ENCODE measurements around the gene MYL11.

Gene MYL11

DNA sequence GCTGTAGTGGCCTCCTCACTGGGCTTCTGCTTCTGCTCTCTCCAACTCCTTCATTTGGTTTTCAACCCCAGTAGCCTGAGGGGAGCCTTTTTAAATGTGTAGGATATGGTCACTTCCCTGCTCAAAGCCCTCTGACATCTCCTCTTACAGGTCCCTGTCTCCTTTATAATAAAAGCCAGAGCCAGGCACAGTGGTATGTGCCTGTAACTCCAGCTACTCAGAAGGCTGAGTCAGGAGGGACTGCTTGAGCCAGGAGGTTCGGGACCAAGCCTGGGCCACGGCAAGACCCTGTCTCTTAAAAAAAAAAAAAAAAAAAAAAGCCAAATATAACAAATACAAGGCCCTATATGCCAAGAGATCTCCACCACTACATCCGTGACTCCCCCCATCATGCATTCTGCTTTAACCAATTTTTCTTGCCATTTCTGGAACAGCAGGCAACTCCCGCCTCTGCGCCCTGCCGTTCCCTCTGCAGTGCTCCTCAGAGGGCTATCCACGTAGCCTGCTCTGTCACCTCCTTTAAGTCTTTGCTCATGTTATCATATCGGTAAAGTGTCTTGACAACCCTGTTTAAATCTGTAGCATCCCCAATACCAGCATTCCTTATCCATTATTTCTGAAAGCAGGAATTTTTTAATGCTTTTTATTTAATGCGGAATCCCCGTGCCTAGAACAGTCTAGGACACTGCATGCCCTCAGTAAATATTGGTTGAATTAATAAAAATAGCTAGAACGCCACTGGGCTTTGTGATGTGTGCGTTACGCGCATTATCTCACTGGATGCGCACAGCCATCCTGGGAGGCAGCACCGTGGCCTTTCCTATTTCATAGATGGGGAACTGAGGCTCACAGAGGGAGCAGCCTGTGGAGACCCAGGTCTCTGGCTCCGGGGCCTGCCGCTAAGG, 42.3 kb downstream of the MYL11 start:
- in situ Hi-C loops (cut with MboI; ENCODE audit: low sequenced_read_pairs) = loop anchor here (25.0 kb wide), 1 partner anchor 305 kb away; the partner anchor contains the start of genes GDPD3 and MAPK3

GRCh38 chr16:30417529-30418349, 43.1 kb downstream of the MYL11 start:
- in situ Hi-C loops (cut with MboI; ENCODE audit: low sequenced_read_pairs) = loop anchor here (25.0 kb wide), 1 partner anchor 305 kb away; the partner anchor contains the start of genes GDPD3 and MAPK3

GRCh38 chr16:30418350-30419181, 44.0 kb downstream of the MYL11 start:
- in situ Hi-C loops (cut with MboI; ENCODE audit: low sequenced_read_pairs) = loop anchor here (25.0 kb wide), 1 partner anchor 306 kb away; the partner anchor contains the start of genes GDPD3 and MAPK3

- in situ Hi-C loops (cut with MboI; ENCODE audit: low sequenced_read_pairs) = loop anchor here (25.0 kb wide), 1 partner anchor 309 kb away; the partner anchor contains the start of genes GDPD3 and MAPK3
These were observed 46.4 kb downstream of the MYL11 start for GRCh38 chr16:30421010-30421409.
